H9 (cell line): ENCODE measurements around the gene CELA2A. TPM values are rescaled to one million over a fixed set of nuclear protein-coding genes. Genes with fewer than 3 reads are reported as not detected.

ENCODE experiments used
- DNase-seq: peaks from one replicate; pipeline ENCODE4 v3.0.0-alpha.2; 2017
- H2AFZ ChIP-seq: one replicate; pipeline ENCODE4 v1.6.1; 2013; ENCODE audit warnings: mild to moderate bottlenecking, low read length, control low read depth, moderate library complexity
- H2AK5ac ChIP-seq: 2 replicates; pipeline ENCODE4 v1.6.1; 2013; ENCODE audit warnings: low read length, control low read depth, mixed read lengths; ENCODE audit not compliant: insufficient read length
- H2BK120ac ChIP-seq: one replicate; pipeline ENCODE4 v1.6.1; 2013; ENCODE audit warnings: low read depth, mild to moderate bottlenecking, low read length, control low read depth, inconsistent platforms; ENCODE audit not compliant: poor library complexity, severe bottlenecking
- H2BK12ac ChIP-seq: 2 replicates; pipeline ENCODE4 v1.6.1; 2013; ENCODE audit warnings: low read length, control low read depth, mixed read lengths, low read depth; ENCODE audit not compliant: insufficient read length
- H2BK15ac ChIP-seq: 2 replicates; pipeline ENCODE4 v1.6.1; 2013; ENCODE audit warnings: low read depth, low read length, control low read depth
- H2BK20ac ChIP-seq: one replicate; pipeline ENCODE4 v1.6.1; 2013; ENCODE audit warnings: low read depth, mild to moderate bottlenecking, low read length, control low read depth, inconsistent platforms; ENCODE audit not compliant: poor library complexity, severe bottlenecking
- H2BK5ac ChIP-seq: 2 replicates; pipeline ENCODE4 v1.6.1; 2013; ENCODE audit warnings: low read length, control low read depth, mixed read lengths; ENCODE audit not compliant: insufficient read length
- H3K14ac ChIP-seq: 2 replicates; pipeline ENCODE4 v1.6.1; 2013; ENCODE audit warnings: low read length, control low read depth; ENCODE audit not compliant: insufficient read depth
- H3K18ac ChIP-seq: 2 replicates; pipeline ENCODE4 v1.6.1; 2013; ENCODE audit warnings: low read depth, mild to moderate bottlenecking, mixed read lengths, low read length, control low read depth; ENCODE audit not compliant: insufficient read length
- H3K23ac ChIP-seq: 2 replicates; pipeline ENCODE4 v1.6.1; 2013; ENCODE audit warnings: low read length, control low read depth, mixed read lengths, low read depth; ENCODE audit not compliant: insufficient read length
- H3K23me2 ChIP-seq: 2 replicates; pipeline ENCODE4 v1.6.1; 2013; ENCODE audit warnings: low read depth, mild to moderate bottlenecking, mixed read lengths, low read length, control low read depth; ENCODE audit not compliant: insufficient read length, poor library complexity, severe bottlenecking
- H3K27ac ChIP-seq: 2 replicates; pipeline ENCODE4 v1.5.1; 2013; ENCODE audit warnings: low read length, control low read depth, mixed read lengths, low read depth; ENCODE audit not compliant: insufficient read length
- H3K27me3 ChIP-seq: 2 replicates; pipeline ENCODE4 v1.6.1; 2013; ENCODE audit warnings: low read length, control low read depth, inconsistent platforms; ENCODE audit not compliant: insufficient read depth
- H3K4ac ChIP-seq: 2 replicates; pipeline ENCODE4 v1.6.1; 2013; ENCODE audit warnings: low read depth, mild to moderate bottlenecking, control low read depth, inconsistent platforms, low read length, moderate library complexity
- H3K4me1 ChIP-seq: 2 replicates; pipeline ENCODE4 v1.6.1; 2013; ENCODE audit warnings: low read length, control low read depth, inconsistent platforms; ENCODE audit not compliant: insufficient read depth
- H3K4me2 ChIP-seq: 2 replicates; pipeline ENCODE4 v1.6.1; 2013; ENCODE audit warnings: low read length, control low read depth, mixed read lengths; ENCODE audit not compliant: insufficient read length, insufficient read depth
- H3K56ac ChIP-seq: 2 replicates; pipeline ENCODE4 v1.6.1; 2013; ENCODE audit warnings: low read depth, mild to moderate bottlenecking, mixed read lengths, low read length, control low read depth; ENCODE audit not compliant: insufficient read length
- H3K79me1 ChIP-seq: 2 replicates; pipeline ENCODE4 v1.6.1; 2013; ENCODE audit warnings: low read depth, mild to moderate bottlenecking, moderate library complexity, low read length, control low read depth, inconsistent platforms; ENCODE audit not compliant: insufficient read depth, poor library complexity, severe bottlenecking
- H3K79me2 ChIP-seq: 2 replicates; pipeline ENCODE4 v1.6.1; 2013; ENCODE audit warnings: low read length, control low read depth, inconsistent platforms; ENCODE audit not compliant: insufficient read depth
- H3K9ac ChIP-seq: 2 replicates; pipeline ENCODE4 v1.6.1; 2013; ENCODE audit warnings: low read length, control low read depth, mixed read lengths; ENCODE audit not compliant: insufficient read length; ENCODE audit errors: extremely low read depth
- H3K9me3 ChIP-seq: one replicate; pipeline ENCODE4 v1.6.1; 2013; ENCODE audit warnings: low read depth, low read length, inconsistent platforms; ENCODE audit not compliant: control insufficient read depth
- H3T11ph ChIP-seq: one replicate; pipeline ENCODE4 v1.6.1; 2013; ENCODE audit warnings: mild to moderate bottlenecking, low read length, control low read depth, inconsistent platforms
- H4K20me1 ChIP-seq: one replicate; pipeline ENCODE4 v1.6.1; 2013; ENCODE audit not compliant: control insufficient read depth, insufficient read length, insufficient read depth
- H4K5ac ChIP-seq: 2 replicates; pipeline ENCODE4 v1.6.1; 2013; ENCODE audit warnings: low read depth, mild to moderate bottlenecking, mixed read lengths, low read length, control low read depth; ENCODE audit not compliant: insufficient read length
- H4K8ac ChIP-seq: replicated peaks from 2 replicates; pipeline ENCODE4 v1.6.1; 2013; ENCODE audit warnings: low read length, control low read depth, mixed read lengths, low read depth; ENCODE audit not compliant: insufficient read length
- H4K91ac ChIP-seq: 2 replicates; pipeline ENCODE4 v1.6.1; 2013; ENCODE audit warnings: low read depth, mild to moderate bottlenecking, moderate library complexity, mixed read lengths, low read length, control low read depth; ENCODE audit not compliant: insufficient read length
- H3K27ac Mint-ChIP-seq, 3 experiments: 2 replicates in 2 of 3; 3 replicates in 1 of 3; pipeline ENCODE4 v1.8.0; 2020 to 2021; ENCODE audit warnings: mixed read lengths in 3 of 3, mild to moderate bottlenecking in 1 of 3, moderate library complexity in 1 of 3
- H3K27me3 Mint-ChIP-seq: 2 replicates; pipeline ENCODE4 v1.8.0; 2021; ENCODE audit warnings: low read depth, mild to moderate bottlenecking, moderate library complexity, mixed read lengths
- H3K36me3 Mint-ChIP-seq, 3 experiments: 2 replicates in 2 of 3; 3 replicates in 1 of 3; pipeline ENCODE4 v1.8.0; 2020 to 2021; ENCODE audit warnings: low read depth in 3 of 3, mixed read lengths in 3 of 3; ENCODE audit not compliant: insufficient read depth in 1 of 3
- H3K4me1 Mint-ChIP-seq, 2 experiments: 2 replicates each; pipeline ENCODE4 v1.8.0; 2020; ENCODE audit warnings: mixed read lengths in 2 of 2
- H3K4me3 Mint-ChIP-seq, 2 experiments: 2 replicates in 1 of 2; 3 replicates in 1 of 2; pipeline ENCODE4 v1.8.0; 2020 to 2021; ENCODE audit warnings: mild to moderate bottlenecking in 2 of 2, mixed read lengths in 2 of 2, moderate library complexity in 1 of 2
- H3K9me3 Mint-ChIP-seq, 2 experiments: 2 replicates in 1 of 2; 3 replicates in 1 of 2; pipeline ENCODE4 v1.8.0; 2020; ENCODE audit warnings: mild to moderate bottlenecking in 2 of 2, mixed read lengths in 2 of 2, moderate library complexity in 1 of 2
- CTCF ChIP-seq: fragments of 200-600 bp; sonication (generic); conservative IDR thresholded peaks from 3 replicates; pipeline ENCODE4 v1.8.0; 2021; ENCODE audit warnings: antibody characterized with exemption, mild to moderate bottlenecking
- WGBS: extraction: QIAGEN DNeasy Blood & Tissue Kit; methylation state at CpG from one replicate; pipeline ENCODE4 v1.1.7; 2013; ENCODE audit warnings: missing lambda C conversion rate, low lambda C conversion rate, mixed read lengths; ENCODE audit not compliant: insufficient read length; ENCODE audit errors: extremely low coverage; 5-methylcytosine and 5-hydroxymethylcytosine counted together
- total RNA-seq: library from RNA; stranded (reverse); gene quantifications from 2 replicates; pipeline ENCODE4 v1.2.1, GENCODE V29; 2021

Gene CELA2A
- total RNA-seq, 1 experiment from 2014 or later = not detected

- no peak overlapping the region for H3K4ac ChIP-seq
- no peak for TF ChIP-seq CTCF
These were observed 5.4 kb upstream of the CELA2A start for GRCh38 chr1:15451014-15451722.

More at GRCh38 chr1:15451014-15451722, 5.4 kb upstream of the CELA2A start:
- no CpG with 5 or more reads among the region's 6 CpGs for WGBS
- Mint-ChIP-seq H3K4me3 (no peak overlapping the region), H3K27me3 (peaks cover 4% of the 10 kb centered on the region), H3K27ac (no peak overlapping the region), H3K9me3 (peaks cover 0 to 6% of the 10 kb centered on the region in 2 experiments; a peak in 2 of 5 replicates), H3K4me1 (peaks cover 9 to 10% of the 10 kb centered on the region in 2 experiments), H3K36me3 (no peaks in the 10 kb centered on the region; a peak in 1 of 7 replicates)
- no peak overlapping the region for H3T11ph ChIP-seq
- no peak overlapping the region for H3K9ac ChIP-seq
- H4K20me1 ChIP-seq = no peaks in the 10 kb centered on the region
- no peaks in the 10 kb centered on the region for H3K4me1 ChIP-seq
- H3K79me1 ChIP-seq = no peaks in the 10 kb centered on the region
- no peaks in the 10 kb centered on the region for H3K23me2 ChIP-seq
- H3K9me3 ChIP-seq = no peaks in the 10 kb centered on the region
- H4K5ac ChIP-seq = no peak overlapping the region
- no peak overlapping the region for H2BK120ac ChIP-seq
- no peak overlapping the region for H3K23ac ChIP-seq
- H3K79me2 ChIP-seq = no peaks in the 10 kb centered on the region
- no peak for DNase-seq
- H3K27me3 ChIP-seq = no peaks in the 10 kb centered on the region
- no peak overlapping the region for H2AK5ac ChIP-seq
- H2BK20ac ChIP-seq = no peak overlapping the region
- H2AFZ ChIP-seq = no peak overlapping the region
- no peak overlapping the region for H2BK15ac ChIP-seq
- no peak overlapping the region for H4K91ac ChIP-seq
- no peak overlapping the region for H3K14ac ChIP-seq
- no peak overlapping the region for H2BK12ac ChIP-seq
- H3K18ac ChIP-seq = no peak overlapping the region
- H3K4me2 ChIP-seq = no peak overlapping the region
- H4K8ac ChIP-seq = no peak overlapping the region
- H3K56ac ChIP-seq = no peak overlapping the region
- H2BK5ac ChIP-seq = no peak overlapping the region
- H3K27ac ChIP-seq = no peak overlapping the region
